Stimulated activated CD8-positive, alpha-beta memory T cell treated with anti-CD3 and anti-CD28 coated beads, Interleukin-12 subunit alpha, Interleukin-12 subunit beta, amount 100 ng/mL, for 24 hours (primary cell): Measurements from ENCODE around the gene LRRC18.

Experiments
- DNase-seq: peaks from one replicate; pipeline ENCODE4 v3.0.0-alpha.2; 2020; ENCODE audit errors: extremely low read depth

LRRC18 gene

DNA sequence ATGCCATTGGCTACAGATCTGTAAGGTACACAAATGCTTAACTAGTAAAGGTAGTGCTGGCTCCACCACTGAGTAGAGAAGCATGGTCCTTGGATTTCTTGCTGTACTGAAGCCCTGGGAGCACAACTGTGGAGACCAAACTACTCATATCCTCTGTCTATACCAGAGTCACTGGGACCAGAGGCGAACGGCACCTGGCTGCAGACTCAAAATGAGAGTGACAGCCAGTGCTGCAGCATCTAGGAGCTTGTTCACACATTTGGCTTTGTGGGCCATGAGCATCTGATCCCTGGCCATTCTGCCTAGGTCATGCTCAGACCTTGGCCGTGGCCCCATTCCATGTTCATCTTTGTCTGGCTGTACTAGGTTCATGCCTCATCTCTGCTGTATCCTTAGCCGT, 31.9 kb downstream of the LRRC18 start:
- no peak for DNase-seq

DNA sequence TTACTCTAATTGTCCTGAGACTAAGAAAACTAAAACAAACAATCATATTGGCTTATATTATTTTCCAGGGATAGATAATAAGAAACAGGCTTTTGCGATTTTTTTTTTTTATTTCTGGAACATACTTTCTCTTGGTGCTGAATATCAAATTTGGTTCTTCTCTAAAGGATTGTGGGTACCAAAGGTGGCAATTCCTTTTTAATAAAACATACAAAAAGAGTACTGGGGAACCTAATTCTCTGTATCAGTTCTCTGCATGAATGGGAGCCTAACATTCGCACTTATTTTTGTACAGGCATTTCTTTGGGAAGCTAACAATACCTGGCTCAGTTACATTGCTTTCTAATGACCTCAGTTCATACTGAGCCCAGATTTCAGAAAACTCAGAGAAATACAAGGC, 32.8 kb downstream of the LRRC18 start:
- DNase-seq: no peak

- DNase-seq: no peak
These were observed 34.3 kb downstream of the LRRC18 start for GRCh38 chr10:48905311-48905710.

DNA sequence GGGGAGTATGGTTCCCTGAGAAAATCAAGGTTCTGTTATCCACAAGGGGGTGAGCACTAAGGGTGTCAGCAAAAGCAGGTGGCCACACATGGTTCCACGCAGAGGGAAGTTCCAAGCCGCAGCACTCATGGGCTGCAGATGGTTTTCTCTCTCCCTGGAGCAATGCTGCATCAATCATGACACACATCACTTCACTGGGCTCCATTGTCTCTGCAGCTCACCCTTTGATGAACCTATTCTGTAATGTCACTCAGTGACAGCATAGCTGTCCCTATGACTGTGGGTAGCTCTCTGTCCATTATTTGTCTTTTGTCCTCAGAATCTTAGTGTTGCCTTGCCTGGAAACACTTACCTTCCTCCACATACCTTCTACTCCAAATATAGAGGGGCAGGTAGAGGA, 34.8 kb downstream of the LRRC18 start:
- DNase-seq: no peak

- DNase-seq: no peak
These were observed 36.5 kb downstream of the LRRC18 start for GRCh38 chr10:48903151-48903550.

DNA sequence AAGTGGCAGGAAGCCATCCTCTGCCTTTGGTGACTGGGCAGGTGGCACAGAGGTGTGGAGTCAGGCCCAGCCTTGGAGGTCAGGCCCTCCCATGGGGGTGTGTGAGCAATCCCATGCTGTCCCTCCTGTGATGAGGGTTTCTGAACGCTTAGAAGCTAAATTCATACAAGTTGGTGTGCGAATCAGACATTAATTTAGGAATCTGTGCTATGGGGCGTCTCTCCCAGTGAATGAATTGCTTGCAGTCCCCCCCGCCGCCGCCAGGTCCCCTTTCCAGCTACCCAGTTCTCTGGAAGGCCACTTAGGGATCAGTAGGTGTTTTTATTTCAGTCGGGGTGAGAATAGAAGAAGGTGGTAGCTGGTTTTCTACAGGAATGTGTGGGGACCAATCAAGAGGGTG, 37.5 kb downstream of the LRRC18 start:
- no peak for DNase-seq

GRCh38 chr10:48901319-48901718, 38.3 kb downstream of the LRRC18 start:
- no peak for DNase-seq

- no peak for DNase-seq
These were observed 39.3 kb downstream of the LRRC18 start for GRCh38 chr10:48900371-48900801.

DNA sequence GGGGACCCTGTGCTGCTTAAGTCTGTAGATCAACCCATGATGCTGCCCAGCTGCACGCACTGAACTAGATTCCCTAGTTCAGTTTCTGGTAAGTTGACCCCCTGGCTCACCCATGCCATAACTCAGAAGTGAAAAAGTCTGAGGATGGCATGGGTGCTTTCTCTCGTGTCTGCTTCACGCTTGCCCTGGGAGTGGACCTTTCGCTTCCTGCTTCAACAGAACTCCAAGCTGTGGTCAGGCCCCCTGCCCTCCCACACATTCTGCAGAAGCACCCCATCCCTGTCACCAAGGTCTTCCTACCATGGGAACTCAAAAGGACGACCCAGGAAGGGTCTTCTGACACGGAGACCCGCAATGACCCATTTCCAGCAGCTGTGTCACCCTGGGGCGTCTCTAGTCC, 39.9 kb downstream of the LRRC18 start:
- DNase-seq: no peak

- no peak for DNase-seq
These were observed 41.2 kb downstream of the LRRC18 start for GRCh38 chr10:48898426-48898825.

DNA sequence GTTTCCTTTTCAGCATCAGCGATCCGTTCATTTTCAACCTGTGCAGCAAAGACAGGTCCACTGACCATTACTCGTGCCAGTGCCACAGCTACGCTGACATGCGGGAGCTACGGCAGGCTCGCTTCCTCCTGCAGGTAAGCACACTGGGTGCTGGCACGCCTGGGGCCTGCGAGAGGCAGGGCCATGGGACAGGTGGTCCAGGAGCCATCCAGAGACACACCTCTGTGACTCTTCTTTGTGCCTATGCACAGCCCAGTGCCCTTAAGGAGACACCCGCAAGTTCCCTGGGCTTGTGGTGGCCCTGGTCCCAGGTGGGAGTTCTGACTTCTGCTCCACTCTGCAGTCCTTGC, 42.2 kb downstream of the LRRC18 start:
- no peak for DNase-seq

DNA sequence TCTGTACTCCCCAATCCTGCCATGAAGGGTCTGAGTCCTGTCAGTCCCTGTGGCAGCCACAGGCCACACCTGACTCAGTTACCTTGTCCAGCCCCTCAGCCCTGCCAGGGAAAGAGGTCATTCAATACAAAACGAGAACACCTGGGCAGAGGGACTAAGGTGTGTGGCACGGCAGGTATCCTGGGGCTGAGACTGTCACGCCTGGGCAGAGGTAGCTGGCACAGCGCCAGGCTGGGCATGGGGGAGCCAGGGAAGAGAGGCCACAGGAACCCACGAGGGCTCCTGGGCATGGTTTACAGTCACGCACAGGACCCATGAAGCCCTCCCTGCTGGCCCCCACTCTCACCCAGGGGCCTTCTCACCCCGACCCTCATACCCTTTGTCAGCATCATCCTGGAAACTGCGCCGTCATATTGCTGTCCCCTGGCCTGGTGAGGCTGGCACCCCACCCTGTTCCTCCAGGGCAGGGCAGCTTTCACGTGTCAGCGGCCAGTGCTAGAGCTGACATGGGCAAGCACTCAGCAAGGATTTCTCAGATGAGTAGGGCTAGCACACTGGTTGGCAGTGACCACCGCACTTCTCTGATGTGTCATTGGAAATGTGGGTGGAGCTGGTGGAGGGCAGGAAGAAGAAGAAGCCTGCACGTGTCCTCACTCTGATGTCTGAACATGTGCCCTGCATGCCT, 42.7 kb downstream of the LRRC18 start:
- no peak for DNase-seq

DNA sequence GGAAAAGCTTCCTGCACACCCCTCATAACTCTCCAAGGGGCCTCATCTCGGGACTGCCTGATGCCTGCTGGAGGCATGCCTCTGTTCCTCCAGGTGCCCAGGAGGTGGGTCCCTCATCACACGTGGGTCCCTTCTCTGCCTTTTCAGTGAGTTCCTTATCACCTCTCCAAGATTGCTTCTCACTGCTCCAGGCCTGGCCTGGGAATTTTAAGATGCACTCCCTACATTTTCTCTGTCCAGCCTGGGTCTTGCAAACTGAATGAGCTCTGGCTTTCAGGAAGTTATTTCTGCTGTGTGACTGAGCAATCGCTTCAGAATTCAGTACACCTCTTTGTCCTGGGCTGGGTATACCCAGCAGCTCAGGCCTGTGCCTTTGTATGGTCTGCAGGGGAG, 43.8 kb downstream of the LRRC18 start:
- no peak for DNase-seq

DNA sequence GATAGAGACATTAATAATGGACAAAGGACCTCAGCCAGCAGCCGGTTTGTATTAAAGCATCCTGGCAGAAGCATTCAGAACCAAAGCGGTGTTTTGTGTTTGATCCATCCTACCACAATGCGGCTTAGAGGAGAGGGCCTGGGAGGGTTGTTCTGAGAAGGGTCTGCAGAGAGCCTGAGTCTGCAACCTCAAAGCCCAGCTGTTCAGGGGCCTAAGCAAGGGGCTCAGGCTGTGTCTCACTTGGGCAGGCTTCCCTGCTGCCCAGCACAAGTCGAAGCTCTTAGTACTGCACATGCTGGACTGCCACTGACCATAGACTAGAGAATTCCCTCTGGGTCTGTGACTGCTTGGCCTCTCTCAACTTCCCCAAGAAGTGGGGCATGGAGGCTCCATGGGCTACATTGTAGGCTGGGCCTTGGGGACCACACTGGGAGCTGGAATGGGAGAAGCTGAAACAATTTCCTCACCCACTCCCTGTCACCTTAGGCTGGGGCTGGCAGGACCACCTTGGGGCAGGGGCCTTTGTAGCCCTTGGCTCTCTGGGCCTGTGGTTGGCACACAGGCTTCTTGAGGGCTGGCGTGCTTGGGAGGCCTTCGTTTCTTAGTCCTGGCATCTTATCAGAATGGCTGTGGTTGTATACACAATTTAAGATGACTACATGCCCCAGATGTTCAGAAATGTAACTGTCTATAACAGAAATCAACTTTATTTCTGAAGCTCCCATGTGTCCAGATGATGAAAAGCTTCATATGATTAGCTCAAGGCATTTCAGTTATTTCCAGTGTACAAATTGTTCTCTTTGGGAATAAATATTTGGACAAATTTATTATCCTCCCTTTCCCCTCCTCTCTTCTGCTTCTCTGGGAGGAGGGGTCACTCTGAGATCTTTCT, 44.5 kb downstream of the LRRC18 start:
- DNase-seq: no peak

DNA sequence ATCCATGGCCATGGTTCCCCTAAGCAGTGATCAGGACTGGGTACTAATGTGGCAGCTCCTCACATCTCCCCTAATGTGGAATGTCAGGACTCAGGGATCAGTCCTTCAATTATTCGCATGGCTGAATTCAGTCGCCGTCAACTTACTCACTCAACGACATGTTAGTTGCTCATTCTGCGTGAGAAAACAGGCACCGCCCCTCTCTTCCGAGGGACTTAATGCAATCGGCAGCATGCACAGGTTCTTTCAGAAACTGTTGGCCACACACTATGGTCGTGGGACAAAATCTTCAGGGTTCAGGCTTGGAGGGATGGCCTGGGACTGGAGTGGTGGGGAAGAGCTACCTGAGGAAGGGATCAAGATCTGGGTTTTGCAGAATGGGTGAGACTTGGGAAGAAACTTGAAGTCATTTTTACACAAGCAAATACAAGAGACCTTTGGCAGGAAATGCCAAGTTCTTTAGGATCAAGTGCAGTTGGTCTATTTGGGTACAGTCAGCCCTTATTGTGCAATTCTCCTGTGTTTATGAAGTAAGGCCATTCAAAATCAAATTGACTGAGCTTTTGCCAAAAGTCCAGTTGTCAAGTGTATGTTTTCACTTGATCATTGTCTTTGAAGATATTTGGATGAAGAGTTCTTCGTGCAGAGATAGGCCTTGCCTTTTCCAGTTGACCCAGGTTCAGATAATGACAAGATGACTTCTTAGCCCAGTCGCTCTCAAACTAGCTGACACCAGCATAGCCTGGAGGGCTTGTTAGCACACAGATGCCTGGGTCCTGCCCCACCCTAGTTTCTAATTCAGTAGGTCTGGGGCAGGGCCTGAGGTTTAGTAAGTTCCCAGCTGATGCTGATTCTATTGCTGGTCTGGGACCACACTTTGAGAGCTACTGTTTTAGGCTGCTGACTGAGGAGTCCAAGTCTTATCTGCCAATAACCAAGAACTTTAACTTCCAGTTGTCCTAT, 48.5 kb downstream of the LRRC18 start:
- no peak for DNase-seq

DNA sequence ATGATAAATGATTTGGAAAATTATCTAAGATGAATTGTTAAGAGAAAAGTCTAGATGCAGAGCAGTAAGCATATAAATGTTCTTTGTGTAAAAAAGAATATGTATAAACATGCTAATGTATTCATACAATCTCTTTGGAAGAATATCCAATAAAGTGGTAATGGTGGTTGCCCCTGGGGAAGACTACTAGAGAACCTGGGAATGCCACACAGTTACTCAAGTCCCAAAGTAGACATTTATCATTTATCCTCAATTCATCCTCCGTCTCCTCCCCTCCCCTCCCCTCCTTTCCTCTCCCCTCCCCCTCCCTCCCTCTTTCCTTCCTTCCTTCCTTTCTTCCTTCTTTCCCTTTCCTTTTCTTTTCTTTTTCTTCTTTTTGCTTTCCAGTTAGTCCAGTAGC, 51.7 kb downstream of the LRRC18 start:
- no peak for DNase-seq

DNA sequence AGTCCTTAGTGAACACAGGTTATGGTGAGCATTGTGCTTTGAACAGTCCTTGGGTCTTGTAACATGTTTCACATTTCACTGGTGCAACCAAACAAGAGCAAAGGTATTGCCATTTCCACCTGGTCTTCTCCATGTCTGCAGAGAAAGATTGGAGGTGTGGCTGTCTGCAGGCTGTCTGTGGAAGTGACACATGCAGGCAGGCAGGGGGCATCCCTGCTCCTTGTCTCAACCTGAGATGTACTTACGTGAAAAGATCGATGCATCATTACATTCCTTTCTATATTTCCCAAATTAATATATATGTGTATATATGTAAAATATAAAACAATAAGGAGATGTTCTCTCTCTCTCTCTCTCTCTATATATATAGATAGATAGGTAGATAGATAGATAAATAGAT, 54.3 kb downstream of the LRRC18 start:
- DNase-seq: no peak

GRCh38 chr10:48884179-48885045, 55.2 kb downstream of the LRRC18 start:
- DNase-seq: no peak

DNA sequence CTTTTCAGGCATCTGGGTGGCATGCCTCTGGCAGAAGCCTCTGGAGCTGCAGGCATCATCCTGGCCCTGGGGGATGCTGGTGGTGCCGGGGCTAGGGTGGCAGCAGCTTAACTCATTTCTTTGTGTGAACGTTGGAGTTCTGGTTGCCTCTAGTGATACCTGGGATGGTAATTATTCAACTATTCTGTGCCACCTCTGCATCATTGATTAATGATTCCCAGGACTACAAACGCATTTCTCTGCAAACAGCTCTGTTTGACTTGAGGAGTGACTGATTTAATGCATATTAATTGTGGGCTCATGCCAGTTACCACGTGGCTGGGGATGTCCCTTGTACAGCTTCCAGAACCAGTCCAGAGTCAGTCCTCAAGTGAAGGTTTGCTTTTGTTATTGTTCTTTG, 55.9 kb downstream of the LRRC18 start:
- DNase-seq: no peak

GRCh38 chr10:48882881-48883280, 56.8 kb downstream of the LRRC18 start:
- DNase-seq: no peak

DNA sequence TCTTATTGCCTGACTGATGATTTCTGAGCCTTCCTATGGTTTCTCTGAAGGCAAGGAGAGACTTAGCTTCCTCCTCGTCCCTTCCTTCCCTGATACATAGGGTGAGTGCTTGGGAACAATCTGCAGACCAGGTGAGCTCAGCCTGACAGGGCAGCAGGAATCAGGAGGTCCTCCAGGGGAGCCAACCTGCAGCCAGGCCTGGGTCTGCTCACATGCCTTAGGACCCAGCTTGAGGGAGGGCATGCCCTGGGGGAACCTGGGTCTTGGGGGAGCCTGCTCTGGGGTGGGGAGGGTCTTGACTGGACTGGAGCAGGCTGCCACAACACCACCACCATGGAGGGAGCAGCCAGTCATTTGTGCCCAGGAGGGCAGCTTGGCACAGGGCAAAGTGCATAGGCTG, 57.7 kb downstream of the LRRC18 start:
- no peak for DNase-seq
